ENCODE measurements around the gene BCAP29.
A peak's percentile ranks its signal among the peaks of the same experiment; 100 is the strongest.
"Not testable (repeated sequence)": the region's sequence is repeated elsewhere in the genome, so short reads cannot be mapped to it uniquely, and the experiment has no call there.

BCAP29 gene

DNA sequence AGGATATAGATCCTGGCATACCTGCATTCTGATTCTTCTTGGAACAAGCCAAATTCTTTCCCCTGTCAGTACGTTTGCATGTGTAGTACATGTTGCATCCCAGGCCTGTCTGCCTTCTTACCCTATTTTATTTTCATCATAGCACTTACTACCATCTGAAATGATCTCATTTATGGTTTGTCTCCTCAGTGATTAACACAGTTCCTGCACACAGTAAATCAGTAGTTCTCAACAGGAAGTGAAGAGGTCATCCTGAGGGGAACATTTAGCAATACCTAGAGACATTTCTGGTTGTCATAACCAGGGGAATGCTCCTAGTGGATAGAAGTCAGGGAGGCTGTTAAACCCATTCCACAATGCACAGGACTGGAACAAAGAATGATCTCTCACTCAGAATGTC is 42.4 kb downstream of the BCAP29 start:
- no peak for DNase-seq (ENCODE audit: low read depth in 2 of 2)

DNA sequence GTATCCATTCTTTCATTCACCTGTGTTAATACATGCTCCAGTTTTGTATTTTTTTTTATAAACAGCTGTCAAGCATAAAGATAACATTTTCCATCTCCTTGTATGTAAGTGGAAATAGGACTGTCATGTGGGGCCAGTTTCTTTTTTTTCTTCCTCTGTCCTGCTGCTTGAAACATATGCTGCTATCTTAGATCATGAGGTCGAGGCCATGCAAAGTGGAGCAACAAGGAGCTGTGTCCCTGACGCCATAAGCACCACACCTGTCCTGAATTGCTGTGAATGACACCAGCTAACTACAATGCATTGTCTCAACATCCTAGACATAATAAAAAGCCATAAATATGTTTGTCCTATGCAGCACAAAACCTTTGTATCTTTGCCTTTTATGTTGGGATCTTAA is 42.8 kb downstream of the BCAP29 start:
- DNase-seq (ENCODE audit: low read depth in 2 of 2): no peak

DNA sequence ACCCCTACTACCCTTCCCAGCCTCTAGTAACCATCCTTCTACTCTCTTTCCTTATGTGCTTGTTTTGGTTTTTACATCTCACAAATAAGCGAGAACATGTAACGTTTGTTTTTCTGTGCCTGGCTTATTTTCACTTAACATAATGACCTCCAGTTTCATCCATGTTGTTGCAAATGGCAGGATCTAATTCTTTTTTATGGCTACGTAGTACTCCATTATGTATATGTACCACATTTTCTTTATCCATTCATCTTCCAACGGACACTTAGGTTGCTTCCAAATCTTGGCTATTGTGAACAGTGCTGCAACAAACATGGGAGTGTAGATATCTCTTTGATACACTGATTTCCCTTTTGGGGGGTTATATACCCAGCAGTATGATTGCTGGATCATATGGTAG is 47.0 kb downstream of the BCAP29 start:
- DNase-seq (ENCODE audit: low read depth in 2 of 2): no peak

DNA sequence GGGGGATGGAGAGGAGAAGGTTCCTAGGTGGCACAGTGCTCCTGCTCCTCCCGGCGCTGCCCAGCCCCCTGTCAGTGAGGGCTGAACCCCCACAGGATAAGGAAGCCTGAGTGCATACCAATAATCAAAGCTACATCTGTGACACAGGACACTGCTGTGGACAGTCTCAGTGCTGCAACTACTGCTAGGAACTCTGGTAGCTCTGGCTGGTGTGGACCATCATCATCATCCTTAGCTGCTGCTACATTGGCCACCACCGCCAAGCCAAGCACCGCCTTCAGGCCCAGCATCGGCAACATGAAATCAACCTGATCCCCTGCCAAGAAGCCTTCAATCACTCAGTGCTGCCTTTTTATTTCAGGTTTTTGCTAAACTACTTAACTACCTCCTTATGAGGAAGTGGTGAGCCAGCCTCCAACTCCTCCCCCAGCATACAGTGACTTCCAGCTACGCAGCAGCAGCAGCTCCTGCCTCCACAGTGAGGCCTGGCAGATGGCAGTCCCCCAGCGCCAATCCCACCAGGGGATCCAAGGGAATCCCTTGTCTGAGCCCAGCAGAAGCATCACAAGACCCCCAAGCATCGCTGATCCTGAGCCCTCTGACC is 48.5 kb downstream of the BCAP29 start:
- no peak for DNase-seq (ENCODE audit: low read depth in 2 of 2)

DNA sequence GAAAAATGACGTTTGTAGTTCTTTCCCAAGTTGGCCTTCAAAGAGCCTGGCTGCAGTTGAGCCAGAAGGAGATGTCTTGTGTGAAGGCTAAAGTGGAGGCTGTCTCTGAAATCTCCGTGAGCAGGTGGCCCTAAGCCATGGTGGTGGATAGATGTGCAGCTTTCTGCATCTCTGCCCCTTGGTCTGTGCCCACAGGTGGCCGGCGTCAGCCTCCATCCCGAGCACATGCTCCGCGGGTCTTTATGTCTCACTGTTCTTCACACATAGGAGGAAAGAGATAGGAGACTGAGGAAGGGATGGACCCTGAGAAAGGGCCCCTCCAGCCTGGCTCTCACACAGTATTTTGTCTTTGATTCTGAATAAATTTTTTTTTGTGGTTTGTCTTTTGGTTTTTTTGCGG is 50.3 kb downstream of the BCAP29 start:
- DNase-seq (ENCODE audit: low read depth in 2 of 2): no peak

DNA sequence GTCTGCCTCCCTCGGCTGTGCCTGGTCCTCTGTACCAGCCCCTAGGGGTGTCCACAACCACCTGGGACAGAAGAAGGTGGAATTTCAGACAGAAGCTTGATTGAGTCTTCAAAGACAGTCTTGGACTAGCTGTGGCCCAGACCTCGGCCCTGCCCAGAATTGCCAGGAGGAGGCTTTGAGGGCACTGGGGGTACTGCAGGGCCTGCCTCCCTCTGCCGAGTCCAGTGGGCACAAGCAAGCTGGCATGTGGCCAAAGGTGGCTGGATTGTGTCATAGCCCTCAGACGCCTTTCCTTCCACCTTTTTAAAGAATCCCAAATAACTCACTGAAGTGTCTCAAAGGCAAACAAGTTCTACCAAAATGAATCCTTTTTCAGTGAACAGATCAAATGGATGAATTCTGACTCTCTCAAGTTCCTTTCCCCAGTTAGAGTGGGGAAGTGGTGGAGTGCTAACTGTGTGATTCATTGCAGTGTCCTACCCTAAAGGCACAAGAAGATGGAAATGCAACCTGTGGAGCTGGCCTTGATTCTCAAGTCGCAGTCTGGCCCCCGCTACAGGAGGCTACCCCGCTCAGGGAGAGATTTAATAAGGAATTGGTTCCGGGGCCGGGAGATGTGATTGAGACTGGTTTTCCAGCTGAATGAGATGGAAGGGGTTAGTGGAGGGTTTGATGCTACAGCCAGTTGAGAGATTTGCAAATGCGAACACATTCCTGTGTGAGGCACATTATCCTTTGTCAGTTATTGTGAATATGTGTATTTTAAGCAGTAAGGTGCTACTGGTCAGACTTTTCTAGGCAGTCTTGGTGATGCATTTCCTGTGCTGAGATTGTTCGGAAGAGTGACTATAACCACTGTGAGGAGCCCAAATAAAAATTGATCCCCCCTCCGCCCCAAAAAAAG is 51.8 kb downstream of the BCAP29 start:
- DNase-seq (ENCODE audit: low read depth in 2 of 2): no peak

DNA sequence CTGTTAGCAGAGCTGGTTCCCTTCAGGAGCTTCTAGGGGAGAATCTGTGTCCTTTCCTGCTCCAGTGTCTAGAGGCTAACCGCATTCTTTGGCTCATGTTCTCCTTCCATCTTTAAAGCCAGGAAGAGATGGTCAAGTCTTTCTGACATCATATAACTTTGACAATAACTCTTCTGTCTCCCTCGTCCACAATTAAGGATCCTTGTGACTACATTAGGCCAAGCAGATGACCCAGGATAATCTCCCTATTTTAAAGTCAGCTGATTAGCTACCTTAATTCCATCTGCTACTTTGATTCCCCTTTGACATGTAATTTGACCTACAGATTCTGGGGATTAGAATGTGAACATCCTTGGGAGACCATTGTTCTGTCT is 52.4 kb downstream of the BCAP29 start:
- no peak for DNase-seq (ENCODE audit: low read depth in 2 of 2)

DNA sequence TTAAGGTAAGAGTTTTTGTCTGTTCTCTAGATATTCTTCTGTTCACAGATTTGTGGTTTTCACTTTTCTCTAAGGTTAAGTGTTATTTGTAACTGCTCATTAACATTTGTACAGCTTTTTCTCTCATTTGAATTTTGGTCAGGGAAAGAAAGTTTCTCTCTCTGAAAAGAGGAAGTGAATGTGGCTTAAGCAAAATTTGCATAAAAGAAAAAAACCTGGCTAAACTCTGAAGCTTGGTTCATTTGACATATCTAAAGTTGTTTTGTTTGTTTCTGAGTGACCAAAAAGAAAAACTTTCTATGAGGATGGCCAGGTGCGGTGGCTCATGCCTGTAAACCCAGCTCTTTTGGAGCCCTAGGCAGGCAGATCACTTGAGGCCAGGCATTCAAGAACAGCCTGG is 58.5 kb downstream of the BCAP29 start:
- no peak for DNase-seq (ENCODE audit: low read depth in 2 of 2)

DNA sequence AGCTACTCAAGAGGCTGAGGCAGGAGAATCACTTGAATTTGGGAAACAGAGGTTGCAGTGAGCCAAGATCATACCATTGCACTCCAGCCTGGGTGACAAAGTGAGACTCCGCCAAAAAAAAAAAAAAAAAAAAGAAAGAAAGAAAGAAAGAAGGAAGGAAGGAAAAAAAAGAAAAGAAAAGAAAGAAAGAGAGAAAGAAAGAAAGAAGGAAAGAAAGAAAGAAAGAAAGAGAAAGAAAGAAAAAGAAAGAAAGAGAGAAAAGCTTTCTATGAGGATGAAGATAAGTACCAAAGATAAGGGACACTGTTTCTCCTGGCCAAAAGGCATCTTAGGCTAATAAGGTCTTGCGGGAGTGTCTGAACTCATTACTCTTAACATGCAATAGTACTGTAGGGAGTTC is 59.0 kb downstream of the BCAP29 start:
- not testable (repeated sequence) for DNase-seq (ENCODE audit: low read depth in 2 of 2)

DNA sequence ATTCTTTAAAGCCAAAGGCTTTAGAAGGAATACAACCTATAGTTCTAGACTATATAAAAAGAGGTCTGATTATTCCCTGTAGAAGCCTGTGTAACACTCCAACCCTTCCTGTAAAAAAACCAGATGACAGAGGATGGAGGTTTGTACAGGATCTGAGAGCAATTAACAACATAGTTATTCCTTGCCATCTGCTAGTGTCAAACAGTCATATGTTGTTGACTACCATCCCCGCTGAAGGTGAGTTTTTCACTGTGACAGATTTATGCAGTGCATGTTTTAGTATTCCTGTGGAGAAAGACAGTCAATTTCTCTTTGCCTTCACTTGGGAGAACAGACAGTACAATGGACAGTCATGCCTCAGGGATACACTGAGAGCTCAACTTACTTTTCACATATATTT is 61.6 kb downstream of the BCAP29 start:
- DNase-seq (ENCODE audit: low read depth in 2 of 2): no peak

DNA sequence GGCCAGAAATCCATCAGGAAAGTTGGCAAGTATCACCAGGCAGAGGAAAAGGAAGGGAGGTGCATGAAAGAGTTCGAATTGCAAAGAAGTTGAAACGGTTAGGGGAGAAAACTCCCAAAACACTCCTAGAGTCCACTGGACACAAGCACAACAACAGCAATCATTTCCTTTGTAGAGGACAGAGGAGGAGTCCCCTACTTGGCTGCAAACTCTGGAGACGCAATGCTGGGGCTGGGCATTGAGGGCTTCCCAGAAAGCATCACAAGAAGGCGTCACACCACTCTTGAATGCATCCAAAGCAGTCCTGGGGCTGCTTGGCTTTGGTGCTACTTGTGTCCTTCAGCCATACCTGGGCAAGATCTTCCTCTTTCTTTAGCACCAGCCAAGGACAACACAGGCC is 62.5 kb downstream of the BCAP29 start:
- no peak for DNase-seq (ENCODE audit: low read depth in 2 of 2)

DNA sequence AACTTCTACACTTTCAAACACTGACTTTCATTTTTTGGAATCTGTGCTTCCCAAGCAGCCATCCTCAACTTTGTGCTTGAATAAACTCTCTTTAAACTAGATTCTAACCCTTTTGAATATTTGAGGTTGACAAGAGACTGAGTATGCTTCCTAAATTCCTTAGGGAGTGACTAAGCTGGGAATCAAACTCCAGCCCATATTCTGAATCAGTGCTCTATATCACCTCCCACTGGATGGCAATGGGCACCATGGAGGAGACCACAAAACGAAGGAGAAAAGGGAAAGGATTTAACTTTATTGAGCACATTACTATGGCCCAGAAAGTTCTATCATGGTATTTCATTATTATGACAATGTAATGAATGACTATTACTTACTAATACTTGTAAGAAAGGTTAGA is 63.4 kb downstream of the BCAP29 start:
- DNase-seq (ENCODE audit: low read depth in 2 of 2): no peak

DNA sequence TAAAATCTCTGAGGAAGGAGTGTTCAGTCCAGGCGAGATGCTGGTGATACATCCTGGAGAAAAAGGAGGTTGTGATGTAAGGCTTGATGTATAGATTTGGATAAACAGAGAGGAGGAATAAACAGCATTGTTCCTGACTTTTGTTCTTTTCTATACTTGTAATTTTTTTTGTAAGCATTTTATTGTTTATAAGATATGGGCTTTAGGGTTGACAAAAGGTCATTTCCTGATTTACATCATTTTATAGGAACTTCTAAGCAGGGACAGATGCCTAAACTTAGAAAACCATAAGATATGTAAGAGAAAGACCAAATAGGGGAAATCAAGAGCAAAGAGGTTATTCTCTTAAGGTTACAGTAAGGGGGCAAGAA is 63.9 kb downstream of the BCAP29 start:
- DNase-seq (ENCODE audit: low read depth in 2 of 2): no peak

DNA sequence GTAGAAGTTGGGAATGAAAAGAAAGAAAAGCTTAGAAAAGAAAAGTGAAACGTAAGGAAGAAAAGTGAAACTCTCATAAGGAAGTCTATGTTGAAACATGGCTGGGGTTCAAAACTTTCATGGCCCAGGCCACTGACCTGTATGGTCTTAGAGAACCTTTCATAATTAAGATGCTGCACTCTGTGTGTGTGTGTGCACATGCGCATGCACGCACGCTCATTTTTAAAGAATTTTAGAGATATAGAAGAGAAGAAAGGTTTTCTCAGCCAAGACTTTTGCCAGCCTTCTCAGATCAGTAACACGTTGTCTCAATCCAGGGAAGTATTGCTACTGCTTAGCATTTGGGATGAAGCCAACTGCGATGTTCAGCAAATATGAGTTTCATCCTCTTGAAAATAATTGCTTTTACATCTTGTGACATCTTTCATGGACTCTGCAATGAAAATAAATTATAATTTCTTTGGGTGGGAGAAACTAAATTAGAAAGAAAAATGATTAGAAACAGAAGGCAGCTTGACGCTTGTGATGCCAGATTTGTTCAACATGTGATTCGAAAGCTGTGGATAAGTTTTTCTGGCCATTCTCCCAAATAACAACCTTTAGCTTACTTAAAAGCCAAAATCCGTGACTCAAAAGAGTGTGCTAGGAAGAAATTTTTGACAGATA is 64.4 kb downstream of the BCAP29 start:
- DNase-seq (ENCODE audit: low read depth in 2 of 2): no peak

DNA sequence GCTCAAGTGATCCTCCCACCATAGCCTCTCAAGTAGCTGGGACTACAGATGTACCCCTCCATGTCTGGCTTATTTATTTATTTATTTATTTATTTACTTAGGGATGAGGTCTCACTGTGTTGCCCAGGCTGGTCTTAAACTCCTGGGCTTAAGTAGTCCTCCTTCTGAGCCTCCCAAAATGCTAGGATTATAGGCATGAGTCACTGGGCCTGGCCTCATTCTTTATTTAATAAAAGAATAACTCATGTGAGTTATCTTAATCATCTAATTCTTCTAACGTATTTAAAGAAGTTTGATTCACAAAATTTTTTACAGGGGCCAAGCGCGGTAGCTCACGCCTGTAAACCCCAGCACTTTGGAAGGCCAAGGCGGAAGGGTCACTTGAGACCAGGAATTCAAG is 72.6 kb downstream of the BCAP29 start:
- DNase-seq (ENCODE audit: low read depth in 2 of 2): no peak

DNA sequence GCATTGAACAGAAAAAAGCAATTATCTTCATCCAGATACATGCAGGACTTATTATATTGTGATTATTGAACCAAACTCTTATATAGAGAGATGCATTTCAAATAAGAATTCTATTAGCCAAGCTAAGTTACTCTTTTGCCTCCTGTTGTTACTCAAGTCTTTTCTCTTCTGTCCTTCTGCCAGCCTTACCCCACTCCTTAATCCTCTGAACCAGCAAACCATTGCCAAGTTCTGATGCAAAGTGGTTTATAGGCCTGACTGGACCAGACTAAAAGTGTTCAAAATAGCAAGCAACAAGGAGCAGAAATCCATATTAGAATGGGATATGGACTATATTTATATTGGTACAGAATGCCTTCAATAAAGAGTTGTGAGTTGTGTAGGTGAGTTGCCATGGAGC is 78.4 kb downstream of the BCAP29 start:
- no peak for DNase-seq (ENCODE audit: low read depth in 2 of 2)

DNA sequence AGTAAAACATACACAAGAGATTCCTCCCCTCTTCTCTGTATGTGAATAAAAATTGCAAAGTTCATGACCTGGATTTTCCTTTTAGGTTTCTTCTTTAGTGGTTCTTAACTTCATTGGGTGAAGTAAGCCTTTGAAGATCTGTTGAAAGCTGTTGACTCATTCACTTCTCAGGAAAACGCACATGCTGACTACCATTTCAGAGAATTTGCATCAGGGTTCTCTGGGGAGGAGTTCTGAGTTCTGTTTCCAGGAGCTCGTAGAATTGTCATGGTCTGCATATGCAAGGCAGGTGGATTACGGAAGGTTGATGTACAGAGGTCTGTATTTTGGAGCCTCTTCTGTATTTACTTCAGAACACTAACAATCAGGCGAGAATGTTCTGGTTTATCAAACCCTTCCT is 79.6 kb downstream of the BCAP29 start:
- DNase-seq (ENCODE audit: low read depth in 2 of 2): peak; percentile 19 to 49

DNA sequence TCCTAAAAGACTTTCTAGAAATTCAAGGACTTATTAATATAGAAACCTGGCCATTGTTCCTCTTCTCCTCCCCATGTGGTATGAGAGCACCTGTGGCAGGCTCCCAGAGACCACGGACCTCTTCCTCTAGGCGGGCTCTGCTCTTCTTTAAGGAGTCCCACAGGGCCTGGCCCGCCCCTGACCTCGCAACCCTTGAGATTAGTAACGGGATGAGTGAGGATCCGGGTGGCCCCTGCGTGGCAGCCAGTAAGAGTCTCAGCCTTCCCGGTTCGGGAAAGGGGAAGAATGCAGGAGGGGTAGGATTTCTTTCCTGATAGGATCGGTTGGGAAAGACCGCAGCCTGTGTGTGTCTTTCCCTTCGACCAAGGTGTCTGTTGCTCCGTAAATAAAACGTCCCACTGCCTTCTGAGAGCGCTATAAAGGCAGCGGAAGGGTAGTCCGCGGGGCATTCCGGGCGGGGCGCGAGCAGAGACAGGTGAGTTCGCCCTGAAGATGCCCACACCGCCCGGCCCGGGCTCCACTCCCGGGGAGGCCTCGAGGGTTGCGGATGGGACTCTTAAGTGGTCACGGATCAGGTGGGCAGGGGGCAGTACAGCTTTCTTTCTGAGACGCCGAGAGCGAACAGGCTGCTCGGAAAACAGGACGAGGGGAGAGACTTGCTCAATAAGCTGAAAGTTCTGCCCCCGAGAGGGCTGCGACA is 80.5 kb downstream of the BCAP29 start, which contains the start of gene SLC26A4:
Gene SLC26A4 (plus strand): TSS at position 448 of the 700 bp plus-strand sequence. CDS start 814 bp downstream, outside the sequence.
- DNase-seq (ENCODE audit: low read depth in 2 of 2): peak; percentile 37 to 58

DNA sequence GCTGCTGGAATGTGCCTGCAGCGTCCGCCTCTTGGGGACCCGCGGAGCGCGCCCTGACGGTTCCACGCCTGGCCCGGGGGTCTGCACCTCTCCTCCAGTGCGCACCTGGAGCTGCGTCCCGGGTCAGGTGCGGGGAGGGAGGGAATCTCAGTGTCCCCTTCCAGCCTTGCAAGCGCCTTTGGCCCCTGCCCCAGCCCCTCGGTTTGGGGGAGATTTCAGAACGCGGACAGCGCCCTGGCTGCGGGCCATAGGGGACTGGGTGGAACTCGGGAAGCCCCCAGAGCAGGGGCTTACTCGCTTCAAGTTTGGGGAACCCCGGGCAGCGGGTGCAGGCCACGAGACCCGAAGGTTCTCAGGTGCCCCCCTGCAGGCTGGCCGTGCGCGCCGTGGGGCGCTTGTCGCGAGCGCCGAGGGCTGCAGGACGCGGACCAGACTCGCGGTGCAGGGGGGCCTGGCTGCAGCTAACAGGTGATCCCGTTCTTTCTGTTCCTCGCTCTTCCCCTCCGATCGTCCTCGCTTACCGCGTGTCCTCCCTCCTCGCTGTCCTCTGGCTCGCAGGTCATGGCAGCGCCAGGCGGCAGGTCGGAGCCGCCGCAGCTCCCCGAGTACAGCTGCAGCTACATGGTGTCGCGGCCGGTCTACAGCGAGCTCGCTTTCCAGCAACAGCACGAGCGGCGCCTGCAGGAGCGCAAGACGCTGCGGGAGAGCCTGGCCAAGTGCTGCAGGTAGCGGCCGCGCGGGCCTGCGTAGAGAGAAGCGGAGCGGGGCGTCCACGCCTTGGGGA is 81.2 kb downstream of the BCAP29 start:
- DNase-seq (ENCODE audit: low read depth in 2 of 2): peak; percentile 34 to 36

DNA sequence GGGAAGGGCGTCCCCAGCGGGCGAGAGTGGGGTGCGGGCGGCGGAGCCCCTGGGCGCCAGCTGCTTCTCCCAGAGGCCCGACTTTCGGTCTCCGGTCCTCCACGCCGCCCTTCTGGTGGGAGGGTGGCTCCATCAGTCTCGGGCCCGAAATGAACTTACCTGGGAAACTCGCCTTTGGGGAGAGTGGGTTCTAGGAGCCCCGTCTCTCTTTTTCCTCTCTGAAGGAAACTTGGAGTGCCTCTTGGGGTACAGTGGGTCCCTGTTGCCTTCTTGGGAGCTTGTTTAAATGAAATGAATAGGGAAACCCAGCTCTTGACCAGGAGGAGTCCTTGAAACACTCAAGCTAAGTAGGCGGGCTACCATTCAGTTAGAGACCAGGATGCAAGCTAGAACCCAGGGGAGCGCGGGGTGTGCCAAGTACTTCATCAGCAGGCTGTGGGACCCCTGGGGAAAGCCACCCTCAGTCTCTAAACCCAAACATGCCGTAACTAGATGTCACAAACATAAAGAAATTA is 81.9 kb downstream of the BCAP29 start:
- DNase-seq (ENCODE audit: low read depth in 2 of 2): no peak

DNA sequence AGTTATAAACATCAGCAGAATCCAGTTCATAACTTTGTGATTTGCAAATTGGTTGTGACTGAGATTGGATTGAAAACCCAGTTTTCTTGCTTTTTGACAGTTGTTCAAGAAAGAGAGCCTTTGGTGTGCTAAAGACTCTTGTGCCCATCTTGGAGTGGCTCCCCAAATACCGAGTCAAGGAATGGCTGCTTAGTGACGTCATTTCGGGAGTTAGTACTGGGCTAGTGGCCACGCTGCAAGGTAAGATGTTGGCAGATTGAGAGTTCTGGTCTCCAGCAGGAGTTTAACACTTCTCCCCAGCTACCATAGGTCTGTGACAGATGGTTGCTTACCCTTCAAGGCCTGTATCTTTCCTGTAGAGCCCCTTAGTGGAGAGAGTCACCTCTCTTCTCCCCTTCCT is 83.2 kb downstream of the BCAP29 start:
- DNase-seq (ENCODE audit: low read depth in 2 of 2): no peak
